ENCODE data around the gene CENATAC.
"Not testable (repeated sequence)": the region's sequence is repeated elsewhere in the genome, so short reads cannot be mapped to it uniquely, and the experiment has no call there.

The CENATAC gene

GRCh38 chr11:118975771-118976709, 21.9 kb upstream of the CENATAC start:
- Histone ChIP-seq H4K20me1 (ENCODE audit: insufficient read depth, low read length) (no peaks in the 10 kb centered on the region), H3K9me2 (ENCODE audit: low read depth, low read length) (no peaks in the 10 kb centered on the region), H3K27me3 (ENCODE audit: insufficient read depth, low read length) (no peaks in the 10 kb centered on the region; the same call in 1 of the 2 replicates), H3K9ac (ENCODE audit: low read length) (no peak overlapping the region), H3K4me2 (ENCODE audit: low read length) (no peak overlapping the region), H3K27ac (ENCODE audit: low read depth, low read length, poor library complexity, severe bottlenecking) (no peak overlapping the region), H3F3A (ENCODE audit: insufficient read depth, low read length) (no peaks in the 10 kb centered on the region), H3K36me3 (ENCODE audit: insufficient read depth, low read length) (no peaks in the 10 kb centered on the region), H3K79me2 (ENCODE audit: insufficient read depth, low read length) (no peaks in the 10 kb centered on the region), H2AFZ (ENCODE audit: low read length) (no peak overlapping the region), H3K9me3 (ENCODE audit: low read length) (no peaks in the 10 kb centered on the region), H3K4me1 (ENCODE audit: insufficient read depth, low read length, severe bottlenecking) (no peaks in the 10 kb centered on the region), H3K4me3 (ENCODE audit: low read depth, low read length, poor library complexity, severe bottlenecking) (no peak overlapping the region)
- no peak for TF ChIP-seq EZH2 (IDR thresholded peaks at IDR 0.05; ENCODE audit: borderline replicate concordance, low read length)
- TF ChIP-seq CTCF (IDR thresholded peaks at IDR 0.05; ENCODE audit: low read length) = no peak

- no peak overlapping the region for H2AFZ ChIP-seq (ENCODE audit: low read length)
Observed at GRCh38 chr11:118979434-118979833, 18.5 kb upstream of the CENATAC start.

GRCh38 chr11:118980191-118980881, 17.6 kb upstream of the CENATAC start:
- Histone ChIP-seq H3K9ac (ENCODE audit: low read length) (no peak overlapping the region), H3K79me2 (ENCODE audit: insufficient read depth, low read length) (no peaks in the 10 kb centered on the region), H4K20me1 (ENCODE audit: insufficient read depth, low read length) (no peaks in the 10 kb centered on the region), H3K4me1 (ENCODE audit: insufficient read depth, low read length, severe bottlenecking) (no peaks in the 10 kb centered on the region), H2AFZ (ENCODE audit: low read length) (no peak overlapping the region), H3F3A (ENCODE audit: insufficient read depth, low read length) (no peaks in the 10 kb centered on the region), H3K27me3 (ENCODE audit: insufficient read depth, low read length) (no peaks in the 10 kb centered on the region; the same call in 1 of the 2 replicates), H3K36me3 (ENCODE audit: insufficient read depth, low read length) (no peaks in the 10 kb centered on the region), H3K9me3 (ENCODE audit: low read length) (no peaks in the 10 kb centered on the region), H3K9me2 (ENCODE audit: low read depth, low read length) (no peaks in the 10 kb centered on the region), H3K4me2 (ENCODE audit: low read length) (no peak overlapping the region), H3K4me3 (ENCODE audit: low read depth, low read length, poor library complexity, severe bottlenecking) (no peak overlapping the region), H3K27ac (ENCODE audit: low read depth, low read length, poor library complexity, severe bottlenecking) (no peak overlapping the region)
- TF ChIP-seq EZH2 (IDR thresholded peaks at IDR 0.05; ENCODE audit: borderline replicate concordance, low read length) = no peak
- TF ChIP-seq CTCF (IDR thresholded peaks at IDR 0.05; ENCODE audit: low read length) = no peak

More at GRCh38 chr11:118979434-118979833, 18.5 kb upstream of the CENATAC start:
- Histone ChIP-seq H3K9ac (ENCODE audit: low read length) (no peak overlapping the region), H3K36me3 (ENCODE audit: insufficient read depth, low read length) (no peaks in the 10 kb centered on the region), H3K9me2 (ENCODE audit: low read depth, low read length) (no peaks in the 10 kb centered on the region), H3K4me2 (ENCODE audit: low read length) (no peak overlapping the region), H3K79me2 (ENCODE audit: insufficient read depth, low read length) (no peaks in the 10 kb centered on the region), H3F3A (ENCODE audit: insufficient read depth, low read length) (no peaks in the 10 kb centered on the region), H3K27ac (ENCODE audit: low read depth, low read length, poor library complexity, severe bottlenecking) (no peak overlapping the region), H3K27me3 (ENCODE audit: insufficient read depth, low read length) (no peaks in the 10 kb centered on the region; the same call in 1 of the 2 replicates), H3K9me3 (ENCODE audit: low read length) (no peaks in the 10 kb centered on the region), H3K4me1 (ENCODE audit: insufficient read depth, low read length, severe bottlenecking) (no peaks in the 10 kb centered on the region), H4K20me1 (ENCODE audit: insufficient read depth, low read length) (no peaks in the 10 kb centered on the region), H3K4me3 (ENCODE audit: low read depth, low read length, poor library complexity, severe bottlenecking) (no peak overlapping the region)
- TF ChIP-seq EZH2 (IDR thresholded peaks at IDR 0.05; ENCODE audit: borderline replicate concordance, low read length) (no peak), CTCF (IDR thresholded peaks at IDR 0.05; ENCODE audit: low read length) (no peak)

GRCh38 chr11:118984337-118984736, 13.6 kb upstream of the CENATAC start:
- H3K27me3 ChIP-seq (ENCODE audit: insufficient read depth, low read length); H3K4me2 ChIP-seq (ENCODE audit: low read length); H3K9ac ChIP-seq (ENCODE audit: low read length); H3K27ac ChIP-seq (ENCODE audit: low read depth, low read length, poor library complexity, severe bottlenecking); H3F3A ChIP-seq (ENCODE audit: insufficient read depth, low read length); H2AFZ ChIP-seq (ENCODE audit: low read length); H3K9me3 ChIP-seq (ENCODE audit: low read length); H3K4me1 ChIP-seq (ENCODE audit: insufficient read depth, low read length, severe bottlenecking); H3K36me3 ChIP-seq (ENCODE audit: insufficient read depth, low read length); H4K20me1 ChIP-seq (ENCODE audit: insufficient read depth, low read length); H3K4me3 ChIP-seq (ENCODE audit: low read depth, low read length, poor library complexity, severe bottlenecking); H3K79me2 ChIP-seq (ENCODE audit: insufficient read depth, low read length); H3K9me2 ChIP-seq (ENCODE audit: low read depth, low read length): not testable (repeated sequence)
